ENCODE data around the gene B3GAT1.
A peak's percentile ranks its signal among the peaks of the same experiment; 100 is the strongest.

Gene B3GAT1

DNA sequence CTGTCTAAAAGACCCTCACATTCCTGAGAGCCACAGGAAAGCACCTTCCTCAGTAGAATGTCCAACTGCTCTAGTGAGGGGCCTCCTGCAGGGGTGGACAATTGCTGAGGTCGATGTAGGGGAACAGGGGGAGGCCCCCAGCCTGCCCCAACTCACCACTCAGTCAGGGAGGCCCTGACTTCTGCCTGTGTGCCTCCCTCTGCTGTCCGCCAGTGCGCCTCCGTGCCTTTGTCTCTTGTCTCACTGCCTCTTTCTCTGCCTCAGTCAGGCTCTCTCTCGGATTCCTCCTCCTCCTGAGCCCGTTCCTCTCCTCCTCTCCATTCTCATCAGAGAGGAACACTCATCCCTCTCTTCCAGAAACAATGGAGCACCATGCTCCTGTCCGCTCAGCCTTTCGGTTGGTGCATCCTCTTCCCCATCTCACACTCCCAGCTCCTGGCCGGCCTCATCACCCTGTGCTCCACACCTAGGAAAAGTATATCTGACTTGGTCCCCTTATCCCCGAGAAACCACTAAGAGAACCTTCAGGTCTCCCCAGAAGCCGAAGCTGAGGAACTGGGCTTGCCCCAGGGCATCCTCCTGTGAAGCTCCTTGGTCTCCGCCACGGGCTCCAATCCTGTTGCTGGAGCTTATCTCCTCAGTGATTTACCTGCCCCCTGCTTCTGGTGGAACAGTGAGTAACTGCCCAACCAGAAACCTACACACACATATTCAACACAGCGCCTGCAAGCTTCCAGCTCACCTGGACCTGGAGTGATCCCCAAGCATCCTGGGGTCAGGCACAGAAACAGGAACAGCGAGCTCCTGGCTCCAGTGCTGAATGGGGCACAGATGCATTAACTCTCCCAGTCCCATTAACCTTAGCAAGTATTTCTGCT lies 2.3 kb downstream of the B3GAT1 start:
- DNase-seq = no peak

DNA sequence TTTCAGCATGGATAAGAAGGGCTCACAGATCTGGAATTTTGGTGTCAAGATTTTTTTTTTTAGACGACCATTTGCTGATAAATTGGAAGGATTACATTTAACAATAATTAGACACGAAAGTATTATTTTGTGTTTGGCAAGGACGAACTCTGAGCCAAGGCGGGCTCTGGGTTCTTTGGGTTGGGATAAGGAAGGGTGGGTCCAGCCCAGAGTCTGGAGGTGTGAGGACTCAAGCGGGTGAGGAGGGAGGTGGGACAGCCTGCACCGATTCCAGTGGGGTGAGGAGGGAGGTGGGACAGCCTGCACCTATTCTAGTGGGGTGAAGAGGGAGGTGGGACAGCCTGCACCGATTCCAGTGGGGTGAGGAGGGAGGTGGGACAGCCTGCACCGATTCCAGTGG lies 4.1 kb downstream of the B3GAT1 start:
- DNase-seq = no peak

DNA sequence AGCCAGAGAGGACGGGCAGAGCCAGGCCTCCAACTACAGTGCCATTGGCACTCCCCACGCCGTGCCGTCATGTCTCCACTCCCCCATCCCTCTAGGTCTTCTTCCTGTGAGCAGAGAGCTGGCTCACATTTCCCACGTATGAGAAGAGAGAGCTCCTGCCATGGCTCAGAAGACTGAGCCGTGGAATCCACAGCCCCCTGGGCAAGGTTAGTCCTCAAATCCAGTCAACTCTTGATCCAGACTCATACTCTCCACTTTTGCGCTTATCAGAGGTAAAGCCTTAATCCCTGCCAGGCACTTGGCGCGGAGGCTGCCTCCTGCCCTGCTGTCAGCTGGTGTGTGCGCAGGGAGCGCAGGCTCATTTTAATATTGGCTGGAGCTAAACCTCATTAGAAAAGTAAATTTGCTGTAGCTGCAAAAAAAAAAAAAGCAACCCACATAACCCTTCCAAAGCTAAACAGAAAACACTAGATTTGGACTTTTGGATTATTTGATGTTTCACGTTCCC lies 4.7 kb downstream of the B3GAT1 start:
- no peak for DNase-seq

DNA sequence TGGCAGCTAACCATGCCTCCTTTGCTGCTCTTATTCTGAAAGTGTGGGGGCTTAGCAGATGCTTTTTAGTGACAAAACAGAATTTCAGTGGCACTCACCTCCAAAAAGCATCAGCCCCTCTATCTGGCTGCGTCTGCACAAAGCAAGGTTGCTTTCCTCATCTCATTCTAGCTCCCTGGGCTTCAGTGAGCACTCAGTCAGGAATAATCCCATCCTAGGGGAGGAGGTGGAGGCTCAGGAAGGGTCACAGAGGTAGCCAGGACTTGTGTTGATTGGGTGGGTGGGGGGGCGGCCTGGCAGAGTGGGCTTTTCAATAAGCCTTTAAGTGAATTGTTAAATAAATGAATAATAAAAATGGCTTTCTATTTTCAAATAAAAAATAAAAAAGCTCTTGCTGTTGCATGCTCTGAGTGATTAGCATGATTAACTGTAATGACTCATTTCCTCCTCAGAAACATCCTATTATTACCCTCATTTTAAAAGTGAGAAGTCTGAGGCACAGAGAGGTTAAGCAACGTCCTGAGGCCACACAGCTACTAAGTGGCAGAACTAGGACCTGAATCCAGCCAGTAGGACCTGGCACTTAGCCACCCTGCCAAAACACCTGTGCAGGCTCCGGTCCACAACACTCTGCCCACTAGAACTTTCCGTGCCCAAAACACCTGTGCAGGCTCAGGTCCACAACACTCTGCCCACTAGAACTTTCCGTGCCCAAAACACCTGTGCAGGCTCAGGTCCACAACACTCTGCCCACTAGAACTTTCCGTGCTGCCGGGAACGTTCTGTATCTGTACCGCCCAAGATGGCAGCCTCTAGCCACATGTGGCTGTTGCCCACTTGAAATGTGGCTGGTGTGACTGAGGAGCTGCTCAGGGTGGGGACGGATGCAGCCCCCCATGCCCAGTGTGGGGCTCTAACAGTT lies 5.5 kb downstream of the B3GAT1 start:
- peak in 1 of 2 donors; percentile 10 for DNase-seq

DNA sequence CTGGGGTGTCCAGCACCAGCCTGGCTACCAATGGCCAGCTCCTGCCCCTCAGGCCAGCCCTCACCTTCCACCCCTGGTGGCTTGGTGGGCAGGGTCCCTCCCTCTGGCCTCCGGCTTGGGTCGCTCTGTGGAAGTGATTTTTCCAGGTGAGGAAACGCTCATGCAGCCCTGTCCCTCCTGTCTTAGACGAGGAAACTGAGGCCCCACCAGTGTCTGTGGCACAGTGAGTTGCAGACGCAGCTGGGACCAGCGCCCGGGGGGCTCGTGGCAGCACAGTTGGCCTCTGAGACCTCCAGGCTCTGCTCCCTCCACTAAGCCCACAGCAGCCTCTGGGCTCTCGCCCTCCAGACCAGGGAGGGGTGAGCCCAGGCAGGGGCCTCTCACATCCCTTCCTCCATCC lies 6.2 kb downstream of the B3GAT1 start:
- no peak for DNase-seq

DNA sequence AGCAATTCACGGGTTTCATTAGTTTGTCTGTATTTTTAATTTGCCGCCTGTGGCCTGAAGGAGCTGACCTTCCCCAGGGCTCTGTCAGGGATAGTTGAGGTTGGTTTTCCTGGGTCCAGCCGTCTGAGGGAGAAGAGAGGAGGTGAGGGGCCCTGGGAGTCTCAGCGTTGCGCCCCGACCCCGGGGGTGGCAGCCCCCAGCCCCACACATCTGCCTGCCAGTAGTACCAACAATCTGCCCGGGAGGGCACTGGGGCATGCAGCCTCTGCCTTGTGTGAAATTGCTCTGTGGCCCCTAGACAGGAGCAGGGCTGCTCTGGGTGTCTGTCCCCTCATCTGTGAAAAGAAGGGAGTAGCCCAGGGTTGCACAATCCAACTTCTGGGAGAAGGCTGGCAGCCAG lies 6.6 kb downstream of the B3GAT1 start:
- no peak for DNase-seq

DNA sequence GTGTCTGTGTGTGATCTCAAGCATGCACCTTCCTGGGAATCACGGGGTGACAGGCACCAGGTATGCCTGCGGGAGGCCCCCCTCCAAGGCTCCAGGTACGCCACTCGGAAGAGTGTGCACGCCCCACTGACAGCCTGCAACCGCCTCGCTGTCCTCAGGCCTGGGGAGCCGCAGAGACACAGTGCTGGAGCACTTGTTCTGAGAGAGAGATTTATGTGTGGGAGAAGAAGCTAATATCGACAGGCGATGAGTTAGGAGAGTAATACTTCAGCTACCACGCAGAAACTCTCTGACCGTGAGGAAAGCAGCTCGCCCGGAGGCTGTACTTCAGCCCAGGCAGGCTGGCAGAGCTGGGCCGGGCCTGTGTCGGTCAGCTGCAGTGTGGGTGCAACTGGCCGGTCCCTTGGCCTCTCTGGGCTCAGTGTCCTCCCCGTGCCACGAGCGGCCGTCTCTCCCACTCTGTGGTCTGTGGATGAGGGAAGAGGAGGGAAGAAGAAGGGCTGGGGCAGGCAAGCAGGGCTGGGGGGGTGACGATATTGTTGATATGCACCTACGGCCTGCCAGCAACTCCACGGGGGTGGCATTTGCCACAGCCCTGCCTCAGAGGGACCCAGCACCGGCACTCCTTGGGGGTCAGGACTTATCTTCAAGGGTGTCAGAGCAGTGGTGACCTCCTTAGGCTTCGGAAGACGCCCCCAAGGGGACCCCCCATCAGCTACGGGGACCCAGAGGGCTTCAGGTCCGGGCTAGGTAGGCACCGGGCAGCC lies 7.3 kb downstream of the B3GAT1 start:
- DNase-seq = no peak

DNA sequence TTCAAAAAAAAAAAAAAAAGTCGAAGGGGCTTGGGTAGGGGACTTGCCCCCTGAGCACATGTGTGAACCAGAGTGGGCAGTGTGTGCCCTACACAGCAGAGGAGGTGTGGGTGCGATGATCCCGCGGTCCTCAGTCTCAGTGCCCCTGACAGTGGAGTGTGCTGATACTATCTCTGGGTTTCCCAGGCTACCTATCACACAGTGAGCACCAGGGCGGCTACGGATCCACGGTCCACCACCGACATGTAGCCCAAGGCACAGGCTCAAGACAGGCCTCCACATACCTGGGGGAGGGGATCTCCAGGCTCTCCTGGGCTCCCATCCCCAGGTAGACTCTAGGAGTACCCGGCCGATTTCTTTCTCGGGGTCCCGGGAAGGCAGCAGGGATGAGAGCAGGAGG lies 9.1 kb downstream of the B3GAT1 start:
- DNase-seq = no peak

DNA sequence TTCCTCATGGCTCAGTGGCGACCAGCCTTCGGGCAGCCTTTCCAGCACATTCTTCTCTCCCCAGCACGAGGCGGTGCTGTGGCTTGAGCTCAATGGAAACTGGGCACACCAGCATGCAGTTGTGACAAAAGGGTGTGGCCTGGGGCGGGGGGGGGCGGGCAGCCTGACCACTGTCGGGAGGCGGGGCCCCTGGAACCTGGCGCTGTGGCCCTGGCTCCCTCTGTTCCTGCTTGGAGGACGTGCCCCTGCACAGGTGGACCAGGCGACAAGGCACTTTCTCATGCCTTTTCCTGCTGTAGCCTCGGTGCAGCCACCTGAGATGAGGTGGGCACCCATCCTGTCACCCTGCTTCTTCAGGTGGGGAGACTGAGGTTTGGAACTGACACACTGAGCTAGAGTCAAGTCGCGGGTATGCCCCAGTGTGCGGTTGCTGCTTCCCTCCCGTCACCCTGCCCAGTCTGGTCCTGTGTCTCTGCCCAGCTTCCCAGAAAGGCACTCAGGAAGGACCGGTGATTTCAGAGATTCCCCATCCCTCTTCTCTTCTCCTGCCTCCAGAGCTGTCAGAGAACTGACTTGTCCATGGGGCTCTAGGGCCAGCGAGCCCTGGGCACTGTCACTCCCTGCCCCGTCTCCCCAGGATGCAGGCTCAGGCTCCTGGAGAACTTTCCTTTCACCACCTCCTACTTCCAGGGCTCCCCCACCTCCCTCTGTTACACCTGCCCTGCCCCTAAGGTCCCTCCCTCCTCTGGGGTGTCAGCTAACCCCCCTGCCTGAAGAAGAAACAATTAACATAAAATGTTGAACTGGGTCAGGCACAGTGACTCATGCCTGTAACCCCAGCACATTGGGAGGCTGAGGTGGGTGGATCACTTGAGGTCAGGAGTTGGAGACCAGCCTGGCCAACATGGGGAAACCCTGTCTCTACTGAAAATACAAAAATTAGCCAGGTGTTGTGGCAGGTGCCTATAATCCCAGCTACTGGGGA lies 9.9 kb downstream of the B3GAT1 start:
- DNase-seq = no peak

DNA sequence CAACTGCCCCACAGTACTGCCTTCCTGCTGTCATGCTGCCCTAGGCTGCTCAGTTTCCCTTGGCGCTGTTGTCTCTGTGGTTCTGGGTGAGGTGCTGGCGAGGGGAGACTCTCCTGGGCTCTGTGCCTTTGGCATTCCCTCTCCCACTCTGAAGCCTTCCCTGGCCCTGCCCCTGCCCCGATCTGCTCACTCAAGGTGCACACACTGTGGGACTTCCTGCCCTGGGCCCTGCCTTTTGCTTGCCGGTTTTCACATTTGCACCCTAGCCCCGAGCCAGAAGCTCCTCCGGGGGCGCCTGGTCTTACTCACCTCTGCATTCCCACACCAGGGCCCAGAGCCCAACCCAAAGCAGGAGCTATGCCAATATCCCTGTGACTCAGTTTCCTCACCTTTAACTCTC lies 12.0 kb downstream of the B3GAT1 start:
- no peak for DNase-seq

DNA sequence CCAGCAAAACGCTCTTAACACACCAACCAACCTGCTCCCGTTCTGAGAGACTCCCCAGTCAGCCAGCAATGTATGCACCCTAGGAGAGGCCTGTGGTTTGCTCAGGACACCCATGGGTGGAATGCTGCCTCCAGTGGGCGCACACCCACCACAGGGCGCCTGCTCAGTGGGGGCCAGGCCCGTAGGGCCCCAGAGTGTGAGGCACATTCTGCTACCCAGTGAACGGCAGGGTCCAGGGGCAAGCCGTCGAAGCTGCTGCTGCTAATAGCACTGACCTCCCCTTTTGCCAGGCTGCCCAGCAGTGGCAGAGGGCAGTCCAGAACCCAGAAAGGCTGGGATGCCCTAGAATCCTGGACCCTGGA lies 12.8 kb downstream of the B3GAT1 start:
- DNase-seq = no peak

DNA sequence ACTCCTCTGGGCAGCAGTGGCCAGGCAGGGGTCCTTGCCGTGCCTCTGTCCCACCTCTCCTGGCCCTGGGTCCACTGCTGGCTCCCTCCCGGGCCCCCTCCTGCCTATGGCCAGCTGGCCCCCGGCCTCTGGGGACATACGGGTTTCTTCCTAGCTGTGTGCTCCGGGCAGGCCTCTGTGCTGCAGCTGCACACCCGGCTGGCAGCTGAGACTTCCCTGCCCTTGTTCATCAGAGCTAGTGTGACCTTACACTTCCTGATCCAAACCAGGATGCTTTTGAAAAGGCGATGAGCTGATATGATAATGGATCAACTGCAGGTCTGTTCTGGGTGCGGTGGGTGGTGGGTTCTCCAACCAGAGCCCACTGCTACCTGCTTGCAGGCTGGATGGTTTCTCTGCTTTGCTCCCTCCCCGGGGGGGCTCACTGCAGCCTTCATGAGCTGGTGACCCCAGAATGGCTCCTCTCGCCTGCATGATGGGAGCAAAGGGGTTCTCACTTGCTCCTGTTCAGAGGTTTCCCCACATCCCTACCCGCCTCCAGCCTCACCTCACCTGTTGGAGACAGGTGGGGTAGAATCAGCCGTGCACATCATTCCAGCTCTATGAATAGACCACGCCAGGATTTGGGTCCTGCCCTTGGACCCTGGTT lies 13.3 kb downstream of the B3GAT1 start:
- no peak for DNase-seq

DNA sequence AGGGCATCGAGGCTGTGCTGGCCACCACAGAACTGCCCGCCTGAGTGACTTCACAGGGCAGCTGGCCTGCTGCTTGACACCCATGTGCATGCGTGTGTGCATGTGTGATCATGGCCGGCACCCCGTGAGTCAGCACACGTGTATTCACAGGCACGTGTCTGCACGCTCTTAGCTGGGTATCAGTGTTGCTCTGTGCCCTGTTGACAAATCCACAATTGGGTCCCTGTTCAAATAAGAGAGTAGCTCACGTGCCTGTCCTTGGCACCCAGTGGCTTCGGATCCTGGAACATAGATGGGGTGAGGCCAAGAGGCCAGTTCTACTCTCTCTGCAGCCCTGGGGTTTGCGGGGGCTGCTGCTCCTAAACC lies 14.0 kb downstream of the B3GAT1 start:
- DNase-seq = no peak

DNA sequence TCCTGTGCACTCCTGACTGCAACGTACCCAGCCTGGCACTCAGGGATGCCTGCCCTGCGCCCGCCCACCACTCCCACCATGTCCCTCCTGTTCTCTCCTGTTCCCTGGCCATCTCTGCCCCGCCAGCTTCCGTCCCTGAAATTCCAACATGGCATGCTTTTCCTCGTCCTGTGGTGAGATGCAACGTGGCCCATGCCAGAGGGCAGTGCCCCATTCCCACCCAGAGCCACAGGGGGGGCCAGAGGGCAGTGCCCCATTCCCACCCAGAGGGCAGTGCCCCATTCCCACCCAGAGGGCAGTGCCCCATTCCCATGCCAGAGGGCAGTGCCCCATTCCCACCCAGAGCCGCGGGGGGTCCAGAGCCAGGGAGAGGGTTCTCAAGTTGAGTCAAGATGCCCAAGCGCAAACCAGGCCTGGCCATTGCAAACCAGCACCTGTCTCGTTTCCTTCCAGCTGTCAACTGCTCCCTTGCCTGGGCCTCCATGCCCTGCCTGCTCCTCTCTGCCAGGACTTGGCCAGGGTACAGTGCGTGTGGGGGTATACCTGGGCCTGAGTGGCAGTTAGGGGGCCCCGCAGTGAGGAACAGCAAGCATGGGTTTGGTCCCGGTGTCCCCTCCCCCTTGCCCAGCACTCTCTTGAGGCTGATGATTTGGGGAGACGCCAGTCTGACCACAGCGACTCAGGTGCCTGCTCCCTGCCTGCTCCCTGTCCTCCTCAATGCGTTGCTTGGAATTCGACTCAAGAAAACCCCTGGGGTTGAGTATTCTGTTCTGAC lies 14.6 kb downstream of the B3GAT1 start:
- DNase-seq = no peak

DNA sequence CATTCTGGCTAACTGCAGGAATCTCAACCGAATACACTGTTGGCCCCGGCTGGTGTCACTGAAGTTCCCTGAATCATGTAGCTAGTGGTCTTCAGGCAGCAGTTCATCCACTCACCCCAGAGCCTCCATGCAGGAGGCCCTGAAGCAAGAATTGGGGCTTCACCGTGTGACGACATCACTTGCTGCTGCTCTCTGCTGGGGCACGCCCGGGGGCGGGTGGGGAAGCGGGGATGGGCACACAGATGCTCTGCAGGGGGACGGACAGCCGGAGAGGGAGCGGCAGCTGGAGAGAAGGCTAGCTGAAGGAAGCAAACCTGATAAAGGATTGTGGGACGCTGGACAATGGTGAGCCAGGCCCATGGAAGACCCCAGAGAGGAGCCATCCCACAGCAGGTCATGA lies 17.0 kb downstream of the B3GAT1 start:
- no peak for DNase-seq

DNA sequence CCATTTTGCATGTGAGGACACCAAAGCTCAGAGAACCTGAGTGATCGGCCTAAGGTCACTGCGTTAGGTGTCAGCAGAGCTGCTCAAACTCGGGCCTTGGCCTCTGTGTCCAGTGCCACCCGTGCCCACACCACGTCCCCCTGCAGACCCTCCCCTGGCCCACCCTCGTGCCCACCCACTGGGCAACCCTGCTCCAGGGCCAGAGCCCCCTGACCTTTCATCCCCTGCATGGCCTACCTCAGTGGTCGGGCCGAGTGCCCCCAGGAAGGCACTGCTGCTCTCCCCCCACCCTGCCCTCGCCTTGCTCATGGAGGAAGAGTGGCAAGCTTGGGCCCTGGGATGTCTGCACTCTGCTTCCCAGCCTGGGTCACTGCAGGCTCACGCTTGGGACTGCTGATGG lies 17.7 kb downstream of the B3GAT1 start:
- DNase-seq = no peak

DNA sequence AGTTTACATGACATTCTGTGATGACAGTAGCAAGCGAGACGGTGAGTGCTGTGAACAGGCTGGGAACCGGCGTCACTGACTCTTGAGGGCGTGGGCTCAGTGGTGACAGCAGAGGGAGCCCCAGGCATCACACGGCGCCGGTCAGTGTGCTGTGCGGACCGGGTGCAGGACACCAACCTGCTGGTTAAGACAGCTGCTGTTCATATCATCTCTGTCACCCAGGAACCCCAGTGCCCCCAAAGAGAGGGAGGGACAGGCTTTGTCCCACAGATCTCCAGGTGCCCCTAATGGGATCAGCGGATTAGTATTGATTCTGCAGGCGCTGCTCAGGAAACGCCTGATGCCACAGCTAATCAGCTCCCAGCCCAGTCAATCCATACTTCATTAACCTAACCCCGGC lies 18.4 kb downstream of the B3GAT1 start:
- no peak for DNase-seq

DNA sequence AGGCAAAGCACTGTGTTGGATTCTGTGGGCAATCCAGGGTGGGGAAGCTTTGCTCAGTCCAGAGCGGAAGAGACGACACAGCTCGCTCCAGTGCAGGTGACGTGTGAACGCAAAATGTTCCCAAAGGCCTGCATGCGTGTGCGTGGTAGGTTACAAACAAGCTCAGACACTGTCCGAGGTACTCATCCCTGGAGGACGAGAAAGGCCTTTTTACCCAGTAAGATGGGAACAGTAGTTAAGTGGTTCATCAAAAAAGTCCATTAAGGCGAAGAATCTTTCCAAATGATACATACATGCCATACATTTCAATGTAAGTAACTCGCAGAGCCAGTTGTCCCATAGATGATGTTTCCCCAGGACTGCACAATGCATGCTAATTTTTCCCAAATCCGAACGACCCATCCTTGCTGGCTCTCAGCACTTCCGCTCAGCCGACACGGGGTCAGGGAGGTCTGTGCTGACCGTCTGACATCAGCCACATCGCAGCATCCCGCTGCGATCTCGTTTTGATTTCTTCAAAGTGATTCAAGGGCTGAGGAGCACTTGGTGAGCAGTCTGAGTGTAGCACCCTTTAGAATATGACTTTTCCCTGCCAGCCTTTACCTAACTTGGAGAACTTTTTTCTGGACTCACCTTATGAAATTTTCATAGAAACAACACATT lies 19.0 kb downstream of the B3GAT1 start:
- no peak for DNase-seq

DNA sequence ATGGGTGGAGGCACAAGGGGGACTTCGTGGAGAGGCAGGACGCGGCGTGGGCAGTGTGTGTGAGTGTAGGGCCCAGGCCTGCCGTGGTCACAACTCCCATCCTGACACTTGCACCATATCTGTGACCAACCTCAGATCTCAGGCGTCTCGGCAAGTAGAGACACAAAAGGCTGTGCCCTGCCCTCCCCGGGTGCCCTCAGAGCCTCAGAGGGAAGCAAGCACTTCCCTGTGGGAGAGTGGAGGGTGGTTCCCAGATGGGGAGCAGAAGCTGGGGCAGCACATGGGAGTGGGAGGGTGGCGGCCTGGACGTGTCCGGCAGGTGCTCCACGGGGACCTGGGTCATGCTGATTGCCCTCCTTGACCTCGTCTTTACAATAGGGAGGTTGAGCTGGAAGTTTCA lies 20.4 kb downstream of the B3GAT1 start:
- DNase-seq = no peak
